Aorta (tissue), 5 donors: ENCODE results near the gene GET4. TPM values are rescaled to one million over a fixed set of nuclear protein-coding genes. Genes with fewer than 3 reads are reported as not detected.

Experiments used
- ATAC-seq: fragments of 200-7000 bp; cut with Tn5 transposase; one replicate; pipeline ENCODE4 v1.9.1; 2022; ENCODE audit warnings: moderate library complexity; ENCODE audit not compliant: low FRiP score
- DNase-seq, 2 donors: peaks; one replicate each; pipeline ENCODE4 v3.0.0-alpha.2; 2020
- H3K27ac ChIP-seq, 2 donors: one replicate each; pipeline ENCODE4 v1.5.1; 2013; ENCODE audit warnings: low read length in 2 of 2, mild to moderate bottlenecking in 2 of 2, moderate library complexity in 2 of 2, control low read depth in 1 of 2, inconsistent platforms in 1 of 2, low read depth in 1 of 2
- H3K27me3 ChIP-seq, 2 donors: one replicate each; pipeline ENCODE4 v1.6.1; 2013; ENCODE audit warnings: control low read depth in 1 of 2, low read length in 1 of 2, mild to moderate bottlenecking in 1 of 2, moderate library complexity in 1 of 2; ENCODE audit not compliant: insufficient read depth in 2 of 2, control insufficient read depth in 1 of 2
- H3K36me3 ChIP-seq, 2 donors: one replicate each; pipeline ENCODE4 v1.6.1; 2013; ENCODE audit warnings: control low read depth in 1 of 2, low read length in 1 of 2, mild to moderate bottlenecking in 1 of 2; ENCODE audit not compliant: insufficient read depth in 2 of 2, control insufficient read depth in 1 of 2
- H3K4me1 ChIP-seq, 2 donors: one replicate each; pipeline ENCODE4 v1.6.1; 2013; ENCODE audit warnings: low read length in 2 of 2, control low read depth in 1 of 2, mild to moderate bottlenecking in 1 of 2, moderate library complexity in 1 of 2; ENCODE audit not compliant: insufficient read depth in 2 of 2, control insufficient read depth in 1 of 2
- H3K4me3 ChIP-seq, 2 donors: one replicate each; pipeline ENCODE4 v1.5.1; 2013; ENCODE audit warnings: low read length in 2 of 2, control low read depth in 1 of 2, mild to moderate bottlenecking in 1 of 2
- H3K9me3 ChIP-seq: one replicate; pipeline ENCODE4 v1.6.1; 2013; ENCODE audit warnings: mild to moderate bottlenecking, low read length; ENCODE audit not compliant: control insufficient read depth
- WGBS, 2 donors: extraction: QIAGEN DNeasy Blood & Tissue Kit; methylation state at CpG; one replicate each; pipeline ENCODE4 v1.1.7; 2013; 5-methylcytosine and 5-hydroxymethylcytosine counted together
- intact Hi-C, 2 donors: fragments of 100-400 bp; cut with DNase I; formaldehyde crosslinking; loops; one replicate each; pipeline versions ENCODE4 v1.14.2 to v1.15.0; 2022
- polyA plus RNA-seq, 2 donors: library from polyadenylated mRNA; stranded (reverse); fragments of 200-250 nt; gene quantifications; one replicate each; pipeline ENCODE4 v1.2.3, GENCODE V29; 2013
- total RNA-seq, 2 donors: library from RNA; stranded (reverse); fragmentation: NEBNext Ultra II Directional; extraction: Animal tissue kit (Norgen Biotek cat#: 25700); gene quantifications; one replicate each; pipeline ENCODE4 v1.2.1, GENCODE V29; 2021
- donor health status: healthy with polysubstance abuse.
- donor health status: Bipolar disorder and iron deficiency.
- donor health status: DM: no; HTN: no; CAD: no.
- donor health status: DM: no; HTN: no; CAD: no.
- donor health status: DM: yes; HTN: yes; CAD: no.

The GET4 gene
- total and polyA plus RNA-seq, 4 donors: 16.5 to 58.3 (median 21.3) TPM

- intact Hi-C loops: no loop called here
- Histone ChIP-seq H3K27me3 (no peaks in the 10 kb centered on the region), H3K27ac (no peak overlapping the region), H3K36me3 (peaks cover 0 to 4% of the 10 kb centered on the region in 2 donors), H3K4me3 (no peak overlapping the region), H3K9me3 (no peaks in the 10 kb centered on the region), H3K4me1 (no peaks in the 10 kb centered on the region)
- 85 to 89% methylated on average over 14 of the region's 14 CpGs for WGBS, 2 donors
- no peak for DNase-seq
- no peak for ATAC-seq
Measured at GRCh38 chr7:897086-897485, 20.7 kb downstream of the GET4 start.

GRCh38 chr7:897771-898376 lies 21.5 kb downstream of the GET4 start:
- DNase-seq (peak in 1 of 2 donors; percentile 45), ATAC-seq (no peak)
- intact Hi-C loops: no loop called here
- Histone ChIP-seq H3K4me1 (no peaks in the 10 kb centered on the region), H3K27ac (no peak overlapping the region), H3K4me3 (no peak overlapping the region), H3K27me3 (no peaks in the 10 kb centered on the region), H3K9me3 (no peaks in the 10 kb centered on the region), H3K36me3 (peaks cover 0 to 4% of the 10 kb centered on the region in 2 donors)
- 64 to 74% methylated on average over 26 to 27 of the region's 27 CpGs for WGBS, 2 donors

- intact Hi-C loops: no loop called here
- WGBS, 2 donors: 84 to 90% methylated on average over 18 of the region's 18 CpGs
- Histone ChIP-seq H3K27me3 (no peaks in the 10 kb centered on the region), H3K36me3 (peaks cover 0 to 4% of the 10 kb centered on the region in 2 donors), H3K9me3 (no peaks in the 10 kb centered on the region), H3K27ac (no peak overlapping the region), H3K4me3 (no peak overlapping the region), H3K4me1 (no peaks in the 10 kb centered on the region)
- no peak for DNase-seq
- ATAC-seq: no peak
Measured at GRCh38 chr7:898460-898854, 22.1 kb downstream of the GET4 start.

- intact Hi-C loops: no loop called here
- DNase-seq (no peak), ATAC-seq (no peak)
- Histone ChIP-seq H3K27me3 (no peaks in the 10 kb centered on the region), H3K9me3 (no peaks in the 10 kb centered on the region), H3K36me3 (peaks cover 0 to 3% of the 10 kb centered on the region in 2 donors), H3K4me3 (no peak overlapping the region), H3K4me1 (no peaks in the 10 kb centered on the region), H3K27ac (no peak overlapping the region)
- 86 to 87% methylated on average over 53 to 54 of the region's 54 CpGs for WGBS, 2 donors
Measured at GRCh38 chr7:898855-899681, 22.7 kb downstream of the GET4 start.

- H3K27me3 ChIP-seq: no peaks in the 10 kb centered on the region
Measured at GRCh38 chr7:899806-900205, 23.5 kb downstream of the GET4 start.

GRCh38 chr7:900331-901040 lies 24.1 kb downstream of the GET4 start:
- Histone ChIP-seq H3K27ac (no peak overlapping the region), H3K9me3 (no peaks in the 10 kb centered on the region), H3K4me3 (no peak overlapping the region), H3K36me3 (no peaks in the 10 kb centered on the region), H3K27me3 (no peaks in the 10 kb centered on the region), H3K4me1 (no peaks in the 10 kb centered on the region)
- DNase-seq (no peak), ATAC-seq (no peak)
- intact Hi-C loops: no loop called here
- WGBS, 2 donors: 73 to 75% methylated on average over 26 of the region's 26 CpGs

More at GRCh38 chr7:899806-900205, 23.5 kb downstream of the GET4 start:
- Histone ChIP-seq H3K36me3 (peaks cover 0 to 2% of the 10 kb centered on the region in 2 donors), H3K4me3 (no peak overlapping the region), H3K27ac (no peak overlapping the region), H3K9me3 (no peaks in the 10 kb centered on the region), H3K4me1 (no peaks in the 10 kb centered on the region)
- 93 to 94% methylated on average over 15 to 16 of the region's 16 CpGs for WGBS, 2 donors
- intact Hi-C loops: no loop called here
- no peak for ATAC-seq
- DNase-seq: no peak

GRCh38 chr7:901041-901387 lies 24.7 kb downstream of the GET4 start:
- ATAC-seq: no peak
- WGBS, 2 donors: 51 to 63% methylated on average over 6 to 8 of the region's 8 CpGs
- no peaks in the 10 kb centered on the region for H3K9me3 ChIP-seq
- H3K4me1 ChIP-seq: no peaks in the 10 kb centered on the region
- H3K4me3 ChIP-seq: no peak overlapping the region
- intact Hi-C loops: no loop called here
- H3K27me3 ChIP-seq: no peaks in the 10 kb centered on the region
- DNase-seq: no peak
- H3K36me3 ChIP-seq: no peaks in the 10 kb centered on the region
- H3K27ac ChIP-seq: no peak overlapping the region

GRCh38 chr7:901388-902154 lies 25.2 kb downstream of the GET4 start:
- no peaks in the 10 kb centered on the region for H3K27me3 ChIP-seq
- ATAC-seq (peak; percentile 24), DNase-seq (peak; percentile 87 to 92)
- intact Hi-C loops: no loop called here
- H3K36me3 ChIP-seq: no peaks in the 10 kb centered on the region
- no peaks in the 10 kb centered on the region for H3K4me1 ChIP-seq
- no peak overlapping the region for H3K4me3 ChIP-seq
- 30 to 31% methylated on average over 16 to 24 of the region's 24 CpGs for WGBS, 2 donors
- H3K27ac ChIP-seq: no peak overlapping the region
- H3K9me3 ChIP-seq: no peaks in the 10 kb centered on the region
